ENCODE data around the gene SERTAD2.

SERTAD2 gene

DNA sequence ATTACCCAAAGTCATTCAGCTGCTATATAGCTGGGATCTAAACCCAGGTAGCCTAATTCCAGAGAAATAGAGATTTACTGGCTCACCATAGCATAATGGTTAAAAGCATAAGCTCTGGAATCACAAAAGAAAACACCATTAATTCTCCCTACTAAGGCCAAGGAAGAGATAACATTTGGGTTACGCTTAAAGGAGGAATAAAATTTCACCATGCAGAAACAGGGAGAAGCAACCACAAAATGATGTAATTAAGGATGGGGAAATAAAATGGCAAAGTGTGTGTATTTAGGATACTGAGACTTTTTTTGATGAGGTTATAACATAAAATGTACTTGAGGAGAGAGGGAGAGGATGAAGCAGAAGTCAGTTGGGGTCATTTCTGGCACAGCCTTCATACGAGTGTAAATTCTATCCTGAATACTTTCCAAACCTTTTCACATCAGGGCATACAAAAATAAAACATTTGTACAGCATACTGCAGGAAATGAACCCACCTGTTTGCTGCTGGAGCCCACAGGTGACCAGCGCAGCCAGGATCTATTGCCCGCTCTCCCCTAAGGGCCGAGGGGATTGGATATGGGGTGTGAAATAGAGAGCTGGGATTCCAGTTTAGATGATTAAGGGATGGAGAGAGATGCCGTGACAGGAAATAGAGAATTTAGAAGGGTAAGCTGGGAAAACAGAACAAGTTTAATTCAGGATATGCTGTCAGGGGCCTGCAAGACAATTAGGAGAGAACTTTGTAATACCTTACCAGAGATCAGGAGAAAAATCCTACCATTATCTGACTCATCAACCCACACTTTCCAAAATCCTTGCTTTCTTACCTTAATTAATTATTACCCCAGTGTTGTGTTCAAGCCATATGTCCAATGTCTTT is 43.8 kb upstream of the SERTAD2 start:
- in situ Hi-C loops (cut with MboI; ENCODE audit: low sequenced_read_pairs, unreplicated experiment), result no loop called here
- no peak for DNase-seq (ENCODE audit: low spot score)
- TF ChIP-seq, protein P1, sequence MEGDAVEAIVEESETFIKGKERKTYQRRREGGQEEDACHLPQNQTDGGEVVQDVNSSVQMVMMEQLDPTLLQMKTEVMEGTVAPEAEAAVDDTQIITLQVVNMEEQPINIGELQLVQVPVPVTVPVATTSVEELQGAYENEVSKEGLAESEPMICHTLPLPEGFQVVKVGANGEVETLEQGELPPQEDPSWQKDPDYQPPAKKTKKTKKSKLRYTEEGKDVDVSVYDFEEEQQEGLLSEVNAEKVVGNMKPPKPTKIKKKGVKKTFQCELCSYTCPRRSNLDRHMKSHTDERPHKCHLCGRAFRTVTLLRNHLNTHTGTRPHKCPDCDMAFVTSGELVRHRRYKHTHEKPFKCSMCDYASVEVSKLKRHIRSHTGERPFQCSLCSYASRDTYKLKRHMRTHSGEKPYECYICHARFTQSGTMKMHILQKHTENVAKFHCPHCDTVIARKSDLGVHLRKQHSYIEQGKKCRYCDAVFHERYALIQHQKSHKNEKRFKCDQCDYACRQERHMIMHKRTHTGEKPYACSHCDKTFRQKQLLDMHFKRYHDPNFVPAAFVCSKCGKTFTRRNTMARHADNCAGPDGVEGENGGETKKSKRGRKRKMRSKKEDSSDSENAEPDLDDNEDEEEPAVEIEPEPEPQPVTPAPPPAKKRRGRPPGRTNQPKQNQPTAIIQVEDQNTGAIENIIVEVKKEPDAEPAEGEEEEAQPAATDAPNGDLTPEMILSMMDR (IDR thresholded peaks at IDR 0.05; ENCODE audit: borderline replicate concordance, control extremely low read depth, extremely low read depth, insufficient read depth, missing control alignments), result no peak

DNA sequence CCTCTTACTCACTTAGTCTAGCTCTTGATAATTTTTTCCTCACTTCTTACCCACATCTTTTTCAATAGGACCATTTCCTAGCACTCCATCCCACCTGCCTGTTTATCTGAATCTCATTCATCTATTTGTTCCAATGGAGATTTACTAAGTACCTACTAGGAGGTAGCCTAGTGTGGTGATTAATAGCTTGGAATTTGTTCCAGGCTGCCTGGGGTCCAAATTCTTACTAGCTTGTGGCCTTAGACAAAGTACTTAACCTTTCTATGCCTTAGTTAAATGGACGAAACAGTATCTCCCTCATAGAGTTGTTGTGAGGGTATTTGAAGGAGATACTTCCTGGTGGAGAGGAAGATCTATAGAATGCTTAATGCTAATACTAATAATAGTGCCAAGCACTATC is 42.9 kb upstream of the SERTAD2 start:
- in situ Hi-C loops (cut with MboI; ENCODE audit: low sequenced_read_pairs, unreplicated experiment), result no loop called here
- DNase-seq (ENCODE audit: low spot score), result no peak
- TF ChIP-seq, protein P1 (IDR thresholded peaks at IDR 0.05; ENCODE audit: borderline replicate concordance, control extremely low read depth, extremely low read depth, insufficient read depth, missing control alignments), result no peak

DNA sequence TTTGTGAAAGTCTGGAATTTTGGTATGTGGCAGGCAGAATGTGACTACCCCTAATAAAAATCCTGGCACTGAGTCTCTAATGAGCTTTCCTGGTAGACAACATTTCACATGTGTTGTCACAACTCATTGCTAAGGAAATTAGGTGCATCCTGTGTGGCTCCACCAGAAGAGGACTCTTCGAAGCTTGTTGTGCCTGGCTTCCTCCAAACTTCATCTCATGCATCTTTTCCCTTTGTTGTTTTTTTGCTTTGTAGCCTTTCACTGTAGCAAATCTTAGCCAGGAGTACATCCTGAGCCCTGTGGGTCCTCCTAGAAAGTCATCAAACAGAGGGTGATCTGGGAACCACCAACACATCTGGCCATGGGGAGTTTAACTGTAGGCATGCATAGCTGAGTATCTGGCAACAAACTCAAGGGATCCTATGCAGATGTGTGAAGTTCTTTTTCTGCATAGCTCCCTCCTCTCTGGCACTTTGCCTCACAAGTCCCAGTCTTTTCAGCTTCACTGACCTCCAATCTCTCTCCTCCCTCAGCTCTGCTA is 42.1 kb upstream of the SERTAD2 start:
- no peak for DNase-seq (ENCODE audit: low spot score)
- in situ Hi-C loops (cut with MboI; ENCODE audit: low sequenced_read_pairs, unreplicated experiment), result no loop called here
- TF ChIP-seq, protein P1 (IDR thresholded peaks at IDR 0.05; ENCODE audit: borderline replicate concordance, control extremely low read depth, extremely low read depth, insufficient read depth, missing control alignments), result no peak

DNA sequence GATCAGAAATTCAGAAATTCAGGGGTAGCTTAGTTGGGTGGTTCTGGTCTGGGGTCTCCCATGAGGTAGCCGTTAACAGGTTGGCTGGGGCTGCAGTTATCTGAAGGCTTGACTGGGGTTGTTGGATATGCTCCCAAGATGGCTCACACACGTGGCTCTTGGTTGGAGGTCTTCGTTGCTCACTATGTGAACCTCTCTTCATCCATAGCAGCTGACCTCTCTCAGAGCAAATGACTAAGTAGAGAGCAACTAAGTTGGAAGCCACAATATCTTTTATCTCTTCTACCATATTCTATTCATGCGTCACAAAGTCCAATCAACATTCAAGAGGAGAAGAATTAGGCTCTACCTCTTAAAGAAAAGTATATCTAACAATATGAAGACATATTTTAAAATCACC is 38.7 kb upstream of the SERTAD2 start:
- in situ Hi-C loops (cut with MboI; ENCODE audit: low sequenced_read_pairs, unreplicated experiment), result no loop called here

DNA sequence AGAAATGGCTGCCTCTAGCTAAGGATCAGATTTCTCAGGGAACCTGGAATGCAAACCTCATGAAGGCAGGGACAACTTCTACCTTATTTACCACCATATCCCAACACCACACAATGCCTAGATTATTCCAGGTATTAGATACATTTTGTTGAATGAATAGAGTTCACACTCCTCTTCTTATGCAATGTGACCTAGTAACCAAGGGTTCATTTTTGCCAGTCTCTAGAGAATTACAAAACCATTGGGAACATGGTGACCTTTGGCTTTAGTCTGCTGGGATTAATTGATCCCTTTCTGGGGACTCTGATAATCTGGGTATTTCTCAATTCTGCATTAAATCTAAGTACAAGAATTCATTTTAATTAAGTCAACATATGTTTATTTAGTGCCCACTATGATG is 35.2 kb upstream of the SERTAD2 start:
- TF ChIP-seq, protein P1 (IDR thresholded peaks at IDR 0.05; ENCODE audit: borderline replicate concordance, control extremely low read depth, extremely low read depth, insufficient read depth, missing control alignments), result no peak
- in situ Hi-C loops (cut with MboI; ENCODE audit: low sequenced_read_pairs, unreplicated experiment), result no loop called here
- DNase-seq (ENCODE audit: low spot score), result no peak

More for the DNA sequence above, 38.7 kb upstream of the SERTAD2 start:
- TF ChIP-seq, protein P1 (IDR thresholded peaks at IDR 0.05; ENCODE audit: borderline replicate concordance, control extremely low read depth, extremely low read depth, insufficient read depth, missing control alignments), result no peak
- DNase-seq (ENCODE audit: low spot score), result no peak

DNA sequence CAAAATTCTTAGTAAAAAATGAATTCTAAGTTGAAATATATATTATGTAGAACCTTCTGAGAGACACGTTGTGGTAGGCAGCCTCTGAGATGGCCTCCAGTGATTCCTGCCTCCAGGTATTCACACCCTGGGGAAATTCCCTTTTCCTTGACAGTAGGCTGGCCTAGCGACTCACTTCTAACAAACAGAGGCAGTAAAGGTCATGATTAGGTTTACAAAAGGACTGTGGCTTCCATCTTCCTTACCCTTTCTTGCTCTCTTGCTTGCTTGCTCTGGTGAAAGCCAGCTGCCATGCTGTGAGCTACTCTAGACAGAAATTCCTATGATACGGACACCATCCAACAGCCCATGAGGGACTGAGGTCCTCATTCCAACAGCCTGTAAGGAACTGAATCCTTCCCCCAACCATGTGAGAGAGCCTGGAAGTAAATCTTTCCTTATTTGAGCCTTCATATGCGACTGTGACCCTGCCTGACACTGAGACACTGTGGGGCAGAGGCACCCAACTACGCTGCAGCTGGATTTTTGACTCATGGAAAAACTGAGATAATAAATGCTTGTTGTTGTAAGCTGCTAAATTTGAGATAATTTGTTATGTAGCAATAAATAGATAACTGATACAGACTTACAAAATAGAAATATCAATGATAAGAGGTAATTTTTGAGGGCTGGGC is 32.7 kb upstream of the SERTAD2 start:
- TF ChIP-seq, protein P1 (IDR thresholded peaks at IDR 0.05; ENCODE audit: borderline replicate concordance, control extremely low read depth, extremely low read depth, insufficient read depth, missing control alignments), result no peak
- DNase-seq (ENCODE audit: low spot score), result no peak
- in situ Hi-C loops (cut with MboI; ENCODE audit: low sequenced_read_pairs, unreplicated experiment), result no loop called here
